Prostate gland (tissue), 2 donors: ENCODE measurements around the gene TSHZ1. TPM values are rescaled to one million over a fixed set of nuclear protein-coding genes. Genes with fewer than 3 reads are reported as not detected.

Experiments used
- DNase-seq: peaks from one replicate; pipeline ENCODE4 v3.0.0-alpha.2; 2019; ENCODE audit warnings: low spot score
- H3K27ac ChIP-seq, 2 donors: fragments of 200-600 bp; sonication (generic); 2 replicates each; pipeline ENCODE4 v1.5.1; 2017 to 2019
- H3K27me3 ChIP-seq: fragments of 200-600 bp; sonication (generic); replicated peaks from 2 replicates; pipeline ENCODE4 v1.5.1; 2019; ENCODE audit not compliant: insufficient read depth
- H3K36me3 ChIP-seq, 2 donors: fragments of 200-600 bp; sonication (generic); 1 replicate in 1 of 2; 2 replicates in 1 of 2; pipeline versions ENCODE4 v1.5.1 to v1.8.1; 2017 to 2019
- H3K4me1 ChIP-seq: fragments of 200-600 bp; sonication (generic); replicated peaks from 2 replicates; pipeline ENCODE4 v1.5.1; 2019
- H3K4me3 ChIP-seq, 2 donors: fragments of 200-600 bp; sonication (generic); 2 replicates each; pipeline ENCODE4 v1.5.1; 2017 to 2019
- H3K9me3 ChIP-seq: fragments of 200-600 bp; sonication (generic); 2 replicates; pipeline ENCODE4 v1.5.1; 2017
- POLR2A ChIP-seq: fragments of 450-650 bp; IDR thresholded peaks from one replicate; pipeline ENCODE4 v1.6.1; 2016; ENCODE audit warnings: antibody characterized with exemption, mild to moderate bottlenecking
- POLR2AphosphoS5 ChIP-seq: sonication (generic); formaldehyde crosslinking; IDR thresholded peaks from one replicate; pipeline ENCODE4 v1.6.1; 2017; ENCODE audit warnings: antibody characterized with exemption
- WGBS: methylation state at CpG from one replicate; pipeline ENCODE4 v1.1.5; 2018; 5-methylcytosine and 5-hydroxymethylcytosine counted together
- intact Hi-C: fragments of 100-400 bp; cut with DNase I; formaldehyde crosslinking; loops from one replicate; pipeline ENCODE4 v1.14.2; 2022
- total RNA-seq, 2 donors: library from RNA; depleted of rRNA; stranded (reverse); fragments of >200 nt; gene quantifications; one replicate each; pipeline ENCODE4 v1.1.0, GENCODE V29; 2016
- TF ChIP-seq, protein P1 (sequence below), 4 experiments: fragments of 200-600 bp in 2 of 4; fragments of 450-650 bp in 2 of 4; sonication (generic) in 2 of 4; IDR thresholded peaks; 1 replicate in 3 of 4; 2 replicates in 1 of 4; pipeline ENCODE4 v1.5.1; 2016 to 2019; ENCODE audit warnings: antibody characterized with exemption in 4 of 4, mild to moderate bottlenecking in 2 of 4, moderate library complexity in 2 of 4

Gene TSHZ1
- total RNA-seq, 2 donors from 2014 or later = 18.2 to 48.6 TPM

DNA sequence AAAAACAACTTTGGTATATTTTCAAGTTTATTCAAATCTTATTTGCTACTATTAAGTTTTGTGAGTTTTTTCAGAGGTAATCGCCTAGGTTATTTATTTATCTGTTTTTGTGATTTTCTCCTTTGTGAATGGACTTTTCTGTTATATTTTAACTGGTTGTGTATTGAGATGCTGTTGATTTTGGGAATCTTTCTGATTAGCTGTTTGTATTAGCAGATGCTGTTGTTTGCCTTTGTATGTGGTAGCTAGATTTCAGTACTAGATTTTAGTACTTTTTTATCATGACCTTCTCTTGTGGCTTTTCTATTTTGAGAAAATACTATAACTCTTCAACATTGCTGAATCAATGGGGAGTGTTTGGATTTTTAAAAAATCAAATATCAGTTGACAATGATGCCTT is 42.4 kb downstream of the TSHZ1 start:
- WGBS = 89% methylated on average over 1 of the region's 1 CpG
- no peaks in the 10 kb centered on the region for H3K36me3 ChIP-seq
- H3K4me1 ChIP-seq = no peaks in the 10 kb centered on the region
- TF ChIP-seq POLR2A (no peak), POLR2AphosphoS5 (no peak)
- TF ChIP-seq, protein P1, sequence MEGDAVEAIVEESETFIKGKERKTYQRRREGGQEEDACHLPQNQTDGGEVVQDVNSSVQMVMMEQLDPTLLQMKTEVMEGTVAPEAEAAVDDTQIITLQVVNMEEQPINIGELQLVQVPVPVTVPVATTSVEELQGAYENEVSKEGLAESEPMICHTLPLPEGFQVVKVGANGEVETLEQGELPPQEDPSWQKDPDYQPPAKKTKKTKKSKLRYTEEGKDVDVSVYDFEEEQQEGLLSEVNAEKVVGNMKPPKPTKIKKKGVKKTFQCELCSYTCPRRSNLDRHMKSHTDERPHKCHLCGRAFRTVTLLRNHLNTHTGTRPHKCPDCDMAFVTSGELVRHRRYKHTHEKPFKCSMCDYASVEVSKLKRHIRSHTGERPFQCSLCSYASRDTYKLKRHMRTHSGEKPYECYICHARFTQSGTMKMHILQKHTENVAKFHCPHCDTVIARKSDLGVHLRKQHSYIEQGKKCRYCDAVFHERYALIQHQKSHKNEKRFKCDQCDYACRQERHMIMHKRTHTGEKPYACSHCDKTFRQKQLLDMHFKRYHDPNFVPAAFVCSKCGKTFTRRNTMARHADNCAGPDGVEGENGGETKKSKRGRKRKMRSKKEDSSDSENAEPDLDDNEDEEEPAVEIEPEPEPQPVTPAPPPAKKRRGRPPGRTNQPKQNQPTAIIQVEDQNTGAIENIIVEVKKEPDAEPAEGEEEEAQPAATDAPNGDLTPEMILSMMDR (IDR thresholded peaks at IDR 0.05) = no peak
- intact Hi-C loops = no loop called here
- no peak overlapping the region for H3K27ac ChIP-seq
- no peak for DNase-seq
- H3K9me3 ChIP-seq = no peaks in the 10 kb centered on the region
- H3K27me3 ChIP-seq = no peaks in the 10 kb centered on the region
- H3K4me3 ChIP-seq = no peak overlapping the region

DNA sequence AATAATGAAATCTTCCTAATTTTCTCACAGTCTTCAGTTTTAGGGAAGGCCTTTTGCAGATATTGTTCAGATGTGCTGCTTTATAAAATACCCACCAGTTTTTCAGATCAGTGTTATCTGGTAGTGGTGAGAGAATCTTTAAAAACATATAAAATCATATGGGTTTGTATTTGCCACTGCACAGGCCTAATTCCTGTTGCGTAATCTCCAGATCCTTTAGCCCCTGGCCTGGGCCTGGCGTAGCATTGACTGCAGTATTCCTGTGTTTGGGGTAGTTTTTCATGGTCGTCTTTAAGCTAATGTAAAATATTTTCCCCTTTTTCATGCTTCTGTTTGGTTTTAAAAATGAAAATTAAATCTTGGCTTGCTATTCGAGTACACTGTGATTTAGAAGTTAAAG is 43.2 kb downstream of the TSHZ1 start:
- WGBS = 76% methylated on average over 4 of the region's 4 CpGs
- Histone ChIP-seq H3K4me3 (no peak overlapping the region), H3K9me3 (no peaks in the 10 kb centered on the region), H3K4me1 (no peaks in the 10 kb centered on the region), H3K27ac (no peak overlapping the region), H3K36me3 (no peaks in the 10 kb centered on the region), H3K27me3 (no peaks in the 10 kb centered on the region)
- DNase-seq = no peak
- TF ChIP-seq POLR2A = no peak
- no peak for TF ChIP-seq POLR2AphosphoS5
- TF ChIP-seq, protein P1 (IDR thresholded peaks at IDR 0.05) = no peak
- intact Hi-C loops = no loop called here

DNA sequence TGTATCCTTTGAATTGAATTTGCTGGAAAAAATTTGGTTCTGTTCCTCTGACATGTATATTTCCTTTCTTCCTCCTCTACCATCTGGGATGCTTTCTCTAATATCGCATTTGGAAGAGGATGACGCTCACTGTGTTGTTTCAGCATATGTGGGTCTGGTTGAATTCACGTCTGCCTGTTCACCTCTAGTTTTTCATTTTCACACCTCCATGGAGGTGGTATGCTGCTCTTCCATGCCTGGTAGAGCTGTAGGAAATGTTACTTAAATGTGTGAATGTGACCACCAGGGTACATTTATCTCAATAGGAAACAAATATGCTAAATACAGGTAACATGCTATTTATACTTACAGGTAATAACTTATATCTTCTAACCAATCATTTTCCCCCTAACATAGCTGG is 44.5 kb downstream of the TSHZ1 start:
- no peak for DNase-seq
- no peak overlapping the region for H3K27ac ChIP-seq
- no peaks in the 10 kb centered on the region for H3K4me1 ChIP-seq
- no peak overlapping the region for H3K4me3 ChIP-seq
- WGBS = 93% methylated on average over 3 of the region's 3 CpGs
- H3K36me3 ChIP-seq = no peaks in the 10 kb centered on the region
- intact Hi-C loops = no loop called here
- H3K9me3 ChIP-seq = no peaks in the 10 kb centered on the region
- TF ChIP-seq POLR2A (no peak), POLR2AphosphoS5 (no peak)
- TF ChIP-seq, protein P1 (IDR thresholded peaks at IDR 0.05) = no peak
- H3K27me3 ChIP-seq = no peaks in the 10 kb centered on the region

DNA sequence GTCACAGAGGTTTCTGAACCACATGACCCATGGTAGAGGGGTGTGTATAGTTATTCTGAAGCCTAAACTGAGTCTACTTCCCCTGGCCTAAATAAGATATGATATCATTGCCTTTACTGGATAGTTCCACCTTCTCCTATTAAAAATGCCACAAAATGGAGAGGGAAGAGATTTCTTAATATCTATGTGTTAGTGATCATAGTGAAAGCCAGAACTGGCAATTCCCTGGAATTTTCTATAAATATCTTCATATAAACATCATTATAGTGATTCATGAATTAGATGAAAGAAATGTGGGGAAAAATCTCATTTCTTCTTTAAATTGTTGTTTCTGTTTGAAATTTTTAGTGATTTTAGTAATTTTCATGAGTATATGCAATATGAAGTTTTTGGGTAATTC is 45.8 kb downstream of the TSHZ1 start:
- Histone ChIP-seq H3K4me3 (no peak overlapping the region), H3K27ac (no peak overlapping the region), H3K4me1 (no peaks in the 10 kb centered on the region), H3K27me3 (no peaks in the 10 kb centered on the region), H3K36me3 (no peaks in the 10 kb centered on the region), H3K9me3 (no peaks in the 10 kb centered on the region)
- no peak for DNase-seq
- intact Hi-C loops = no loop called here
- TF ChIP-seq POLR2A = no peak
- TF ChIP-seq, protein P1 (IDR thresholded peaks at IDR 0.05) = no peak
- no peak for TF ChIP-seq POLR2AphosphoS5

DNA sequence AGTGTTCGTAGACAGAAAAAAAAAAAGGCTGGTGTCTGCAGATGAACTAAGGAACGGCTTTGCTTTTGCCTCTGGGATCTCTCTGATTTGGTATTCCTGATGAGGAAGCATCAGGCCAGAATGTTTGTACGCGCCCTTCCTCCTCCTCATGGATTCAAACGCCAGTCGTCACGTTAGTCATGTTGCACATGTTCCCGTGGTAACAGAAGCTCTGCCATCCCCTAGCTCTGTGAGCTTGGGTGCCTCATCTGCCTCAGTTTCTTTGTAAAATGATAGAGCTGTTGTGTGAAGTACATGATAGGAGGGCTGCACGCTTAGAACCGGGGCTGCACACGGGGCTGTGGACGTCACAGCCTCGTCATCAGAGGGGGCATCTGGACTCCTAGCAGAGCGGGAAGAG is 47.0 kb downstream of the TSHZ1 start:
- no peak for TF ChIP-seq POLR2AphosphoS5
- TF ChIP-seq, protein P1 (IDR thresholded peaks at IDR 0.05) = no peak
- TF ChIP-seq POLR2A = no peak
- no peaks in the 10 kb centered on the region for H3K36me3 ChIP-seq
- no peaks in the 10 kb centered on the region for H3K27me3 ChIP-seq
- intact Hi-C loops = no loop called here
- no peaks in the 10 kb centered on the region for H3K4me1 ChIP-seq
- no peak overlapping the region for H3K27ac ChIP-seq
- no peak for DNase-seq
- 89% methylated on average over 14 of the region's 14 CpGs for WGBS
- H3K9me3 ChIP-seq = no peaks in the 10 kb centered on the region
- H3K4me3 ChIP-seq = no peak overlapping the region
